ENCODE data around the gene DTWD2.
"Not testable (repeated sequence)": the region's sequence is repeated elsewhere in the genome, so short reads cannot be mapped to it uniquely, and the experiment has no call there.

DTWD2 gene

DNA sequence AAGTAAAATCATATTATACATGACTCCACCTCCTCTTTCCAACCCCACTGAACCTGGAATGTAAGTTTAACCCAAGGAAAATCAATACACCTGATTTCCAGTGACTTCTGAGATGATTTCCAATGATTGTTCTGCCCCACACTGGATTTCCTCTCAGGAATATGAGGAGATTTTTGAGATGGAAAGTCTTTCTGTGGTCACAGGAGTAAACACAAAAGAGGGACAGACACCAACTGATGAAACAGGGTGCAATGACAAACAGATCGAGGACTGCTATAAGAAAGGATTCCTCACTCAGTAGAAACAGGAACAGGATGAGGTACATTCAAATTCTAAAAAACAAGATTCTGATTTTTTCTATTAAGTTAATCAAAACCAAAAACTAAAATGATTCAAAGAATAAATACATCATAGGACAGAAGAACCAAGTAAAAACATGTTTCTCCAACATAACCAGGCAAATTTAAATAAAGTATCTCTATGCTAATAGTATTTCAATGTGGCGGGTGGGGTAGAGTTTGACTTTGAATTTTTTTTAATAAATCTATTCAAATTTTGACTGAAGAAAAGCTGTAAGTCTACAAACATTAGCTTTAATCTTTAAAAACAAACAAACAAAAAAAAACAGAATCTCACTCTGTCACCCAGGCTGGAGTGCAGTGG is 42.1 kb downstream of the DTWD2 start:
- no peak for DNase-seq

DNA sequence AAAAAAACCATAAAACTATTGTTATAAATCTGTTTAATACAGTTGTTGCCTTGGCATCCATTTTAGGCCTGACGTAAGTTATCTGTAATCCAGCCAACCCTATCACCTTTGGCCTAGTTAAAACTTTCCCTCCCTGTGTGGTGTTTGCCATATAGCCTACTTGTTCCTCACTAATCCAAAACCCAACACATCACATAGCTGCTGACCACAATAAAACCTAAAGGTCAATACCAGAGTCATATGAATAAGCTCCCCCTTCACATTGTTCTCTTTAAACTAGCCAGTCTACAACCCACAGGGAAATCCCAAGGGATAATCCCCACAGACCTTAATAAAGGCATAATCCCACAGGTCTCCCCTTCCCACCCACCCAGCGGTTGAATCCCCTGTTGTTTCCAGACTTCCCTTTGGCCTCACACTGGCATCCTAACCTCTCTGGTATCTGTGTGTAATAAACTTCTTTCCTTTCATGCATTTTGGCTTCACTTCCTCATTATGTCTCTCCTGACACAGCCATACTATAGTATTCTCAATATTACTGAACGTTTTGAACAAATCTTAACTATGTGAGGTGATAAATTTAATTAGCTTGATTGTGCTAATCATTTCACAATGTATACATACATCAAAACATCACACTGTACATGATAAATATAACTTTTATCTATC is 50.8 kb downstream of the DTWD2 start:
- no peak for DNase-seq

DNA sequence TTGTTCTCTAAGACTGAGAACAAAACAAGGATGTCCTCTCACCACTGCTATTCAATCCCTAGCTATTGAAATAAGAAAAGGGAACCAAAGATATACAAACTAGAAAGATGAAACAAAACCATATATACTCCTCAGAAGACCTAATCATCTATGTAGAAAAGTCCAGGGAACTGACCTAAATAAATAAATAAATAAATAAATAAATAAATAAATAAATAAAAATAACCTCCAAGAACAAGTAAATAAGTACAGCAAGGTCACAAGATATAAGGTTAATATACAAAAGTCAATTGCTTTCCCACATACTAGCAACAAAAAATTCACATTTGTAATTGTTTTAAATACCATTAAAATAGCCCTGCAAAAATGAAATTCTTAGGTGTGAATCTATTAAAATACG is 54.6 kb downstream of the DTWD2 start:
- no peak for DNase-seq

- no peak for DNase-seq
These were observed 56.8 kb downstream of the DTWD2 start for GRCh38 chr5:118931564-118931963.

DNA sequence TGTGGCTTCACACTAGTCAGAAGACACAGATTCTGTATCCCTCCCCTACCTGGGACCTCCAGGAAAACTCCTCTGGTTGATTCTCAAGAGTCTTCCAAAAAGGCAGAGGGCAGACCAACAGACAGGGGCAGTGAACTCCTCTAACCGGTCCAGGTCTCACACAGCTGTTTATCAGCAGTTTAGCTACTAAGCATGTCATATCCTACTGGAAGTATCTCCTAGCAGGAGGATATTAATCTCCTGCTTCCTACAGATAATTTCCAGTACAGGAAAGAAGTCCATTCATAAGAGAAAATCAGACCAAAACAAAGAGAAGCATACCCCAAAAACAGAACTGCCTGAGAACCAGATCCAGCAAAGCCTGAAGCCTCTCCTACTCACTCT is 64.3 kb downstream of the DTWD2 start:
- DNase-seq: no peak

- DNase-seq: no peak
These were observed 64.9 kb downstream of the DTWD2 start for GRCh38 chr5:118923295-118924005.

DNA sequence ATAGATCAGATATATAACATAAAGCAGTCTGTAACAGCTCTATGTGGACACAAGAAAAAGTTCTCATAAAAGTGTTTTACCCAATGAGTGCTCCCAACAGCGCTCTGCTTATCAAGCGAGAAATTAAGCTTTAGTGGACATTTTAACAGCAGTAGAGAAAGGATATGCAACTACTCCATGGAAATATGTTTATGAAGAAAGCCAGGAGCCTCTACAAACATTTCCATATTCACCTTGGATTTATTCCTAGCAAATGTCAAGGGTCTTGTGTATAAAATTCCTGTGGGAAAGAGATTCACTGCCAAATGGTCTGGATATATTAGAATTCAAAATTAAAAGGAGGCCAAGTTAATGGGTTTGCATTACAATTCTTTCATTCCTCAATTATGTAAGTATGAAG is 66.5 kb downstream of the DTWD2 start:
- DNase-seq: no peak

DNA sequence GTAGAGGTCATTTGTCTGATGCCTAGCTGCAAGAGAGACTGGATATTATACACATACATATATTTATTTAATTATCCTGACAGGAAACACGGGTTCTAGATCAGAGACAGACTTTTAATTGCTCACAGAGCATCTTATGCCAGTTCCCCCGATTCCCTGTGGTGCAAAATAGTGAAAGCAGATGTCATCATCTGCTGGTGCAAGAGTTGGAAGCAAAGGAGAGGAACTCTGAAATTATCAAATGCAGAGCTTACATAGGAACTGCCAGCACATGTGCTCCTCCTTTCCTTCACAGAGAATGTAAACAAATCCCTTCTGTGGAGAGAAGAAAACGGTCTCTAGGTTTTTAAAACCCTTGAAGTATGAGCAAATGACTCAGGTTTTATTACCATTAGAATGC is 69.3 kb downstream of the DTWD2 start:
- DNase-seq: no peak

DNA sequence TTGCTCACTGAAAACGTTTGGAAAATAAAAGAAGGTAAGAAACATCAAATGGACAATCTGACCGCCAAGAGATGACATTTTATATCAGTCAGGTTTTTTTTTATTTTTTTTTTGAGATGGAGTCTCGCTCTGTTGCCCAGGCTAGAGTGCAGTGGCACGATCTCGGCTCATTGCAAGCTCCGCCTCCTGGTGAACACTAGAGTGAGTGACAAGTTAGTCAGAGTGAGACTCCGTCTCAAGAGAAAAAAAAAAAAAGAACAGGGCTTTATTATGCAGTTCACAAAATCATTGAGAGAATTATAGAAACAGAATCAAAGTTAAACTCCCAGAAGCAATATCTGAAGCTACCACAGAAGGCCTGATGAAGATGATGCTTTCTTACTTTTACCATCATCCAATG is 70.1 kb downstream of the DTWD2 start:
- no peak for DNase-seq

DNA sequence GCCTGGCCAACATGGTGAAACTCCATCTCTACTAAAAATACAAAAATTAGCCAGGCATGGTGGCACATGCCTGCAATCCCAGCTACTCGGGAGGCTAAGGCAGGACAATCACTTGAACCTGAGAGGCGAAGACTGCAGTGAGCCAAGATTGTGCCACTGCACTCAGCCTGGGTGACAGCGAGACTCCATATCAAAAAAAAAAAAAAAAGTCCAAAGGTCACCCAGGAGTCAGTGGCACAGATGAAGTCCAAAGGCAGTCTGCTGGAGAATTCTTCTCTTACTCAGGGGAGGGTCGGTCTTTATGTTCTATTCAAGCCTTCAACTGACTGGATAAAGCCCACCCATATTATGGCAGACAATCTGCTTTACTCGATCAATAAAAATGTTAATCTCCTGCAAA is 80.8 kb downstream of the DTWD2 start:
- not testable (repeated sequence) for DNase-seq

DNA sequence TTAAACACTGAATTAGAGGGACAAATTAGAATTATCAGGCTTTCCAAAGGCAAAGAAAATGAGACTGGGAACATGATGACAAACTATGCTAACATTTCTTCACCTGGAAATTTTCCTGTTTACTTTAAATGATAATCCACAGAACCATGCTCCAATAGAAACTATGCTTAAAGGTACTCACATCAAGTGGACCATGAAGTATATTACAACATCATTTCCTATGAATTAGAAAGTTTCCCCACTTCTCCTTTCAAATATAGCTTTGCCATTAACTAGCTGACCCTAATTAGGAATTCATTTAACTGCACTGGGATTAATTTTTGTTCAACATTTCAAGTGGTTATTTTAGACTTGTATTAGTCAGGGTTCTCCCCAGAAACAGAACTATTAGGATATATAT is 81.4 kb downstream of the DTWD2 start:
- no peak for DNase-seq

- DNase-seq: no peak
These were observed 83.2 kb downstream of the DTWD2 start for GRCh38 chr5:118905196-118905595.

- DNase-seq: no peak
These were observed 85.5 kb downstream of the DTWD2 start for GRCh38 chr5:118902656-118903438.

DNA sequence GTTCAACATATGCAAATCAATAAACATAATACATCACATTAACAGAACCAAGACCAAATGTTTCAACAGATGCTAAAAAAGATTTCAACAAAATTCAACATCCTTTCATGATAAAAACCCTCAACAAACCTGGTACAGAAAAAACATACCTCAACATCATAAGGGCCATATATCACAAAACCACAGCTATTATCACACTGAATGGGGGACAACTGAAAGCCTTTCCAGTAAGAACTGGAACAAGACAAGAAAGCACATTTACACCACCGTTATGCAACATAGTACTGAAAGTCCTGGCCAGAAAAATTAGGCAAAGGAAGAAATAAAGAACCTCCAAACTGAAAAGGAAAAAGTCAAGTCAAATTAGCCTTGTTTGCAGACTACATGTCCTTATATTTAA is 93.6 kb downstream of the DTWD2 start:
- DNase-seq: no peak

DNA sequence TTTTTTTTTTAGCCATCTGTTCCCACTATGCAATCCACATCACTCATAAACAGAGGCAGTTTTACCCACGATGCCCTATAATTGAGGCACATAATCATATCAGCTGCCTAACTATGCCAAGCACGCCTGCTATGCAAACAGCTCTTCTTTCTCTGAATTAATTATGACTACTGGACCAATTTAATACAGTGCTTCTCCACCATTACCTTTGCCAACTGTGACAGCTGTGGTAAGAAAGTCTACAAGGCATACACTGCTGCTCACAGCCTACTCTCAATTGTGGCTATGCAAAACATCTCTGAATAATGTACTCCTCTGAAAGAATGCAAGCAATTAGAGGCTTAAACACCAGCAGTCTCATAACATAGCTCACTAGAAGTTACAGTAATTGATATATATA is 97.1 kb downstream of the DTWD2 start:
- DNase-seq: no peak

GRCh38 chr5:118889165-118889564 is 99.2 kb downstream of the DTWD2 start:
- no peak for DNase-seq

DNA sequence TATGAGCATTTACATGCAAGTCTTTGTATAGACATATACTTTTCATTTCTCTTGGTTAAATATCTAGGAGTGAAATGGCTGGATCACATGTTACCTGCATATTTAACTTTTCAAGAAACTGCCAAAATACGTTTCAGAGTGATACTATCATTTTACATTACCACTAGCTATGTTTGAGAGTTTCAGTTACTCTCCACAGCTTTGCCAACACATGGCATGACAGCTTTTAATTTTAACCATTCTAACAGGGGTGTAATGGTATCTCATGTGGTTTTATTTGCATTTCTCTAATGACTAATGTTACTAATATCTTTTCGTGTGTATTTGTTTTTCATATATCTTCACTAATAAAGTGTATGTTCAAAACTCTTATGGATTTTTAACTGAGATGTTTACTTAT is 99.8 kb downstream of the DTWD2 start:
- DNase-seq: no peak

GRCh38 chr5:118883362-118883761 is 105.0 kb downstream of the DTWD2 start:
- no peak for DNase-seq

DNA sequence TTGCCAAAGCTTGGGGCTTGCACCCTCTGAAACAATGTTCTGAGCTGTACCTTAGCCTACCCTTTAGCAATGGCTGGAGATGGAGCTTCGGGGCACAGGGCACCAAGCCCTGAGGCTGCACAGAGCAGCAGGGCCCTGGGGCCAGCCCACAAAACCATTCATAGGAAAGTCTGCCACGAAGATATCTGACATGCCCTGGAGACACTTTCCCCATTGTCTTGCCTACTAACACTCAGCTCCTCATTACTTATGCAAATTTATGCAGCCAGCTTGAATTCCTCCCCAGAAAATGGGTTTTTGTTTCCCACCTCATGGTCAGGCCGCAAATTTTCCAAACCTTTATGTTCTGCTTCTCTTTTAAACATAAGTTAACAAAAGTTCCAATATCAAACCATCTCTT is 105.7 kb downstream of the DTWD2 start:
- DNase-seq: no peak

DNA sequence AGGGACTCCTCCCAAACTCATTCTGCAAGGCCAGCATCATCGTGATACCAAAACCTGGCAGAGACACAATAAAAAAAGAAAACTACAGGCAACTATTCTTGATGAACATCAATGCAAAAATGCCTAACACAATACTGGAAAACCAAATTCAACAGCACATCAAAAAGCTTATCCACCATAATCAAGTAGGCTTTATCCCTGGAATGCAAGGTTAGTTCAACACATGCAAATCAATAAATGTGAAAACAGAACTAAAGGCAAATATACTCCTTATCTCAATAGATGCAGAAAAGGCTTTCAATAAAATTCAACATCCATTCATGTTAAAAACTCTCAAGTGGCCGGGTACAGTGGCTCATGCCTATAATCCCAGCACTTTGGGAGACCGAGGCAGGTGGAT is 111.5 kb downstream of the DTWD2 start:
- not testable (repeated sequence) for DNase-seq

DNA sequence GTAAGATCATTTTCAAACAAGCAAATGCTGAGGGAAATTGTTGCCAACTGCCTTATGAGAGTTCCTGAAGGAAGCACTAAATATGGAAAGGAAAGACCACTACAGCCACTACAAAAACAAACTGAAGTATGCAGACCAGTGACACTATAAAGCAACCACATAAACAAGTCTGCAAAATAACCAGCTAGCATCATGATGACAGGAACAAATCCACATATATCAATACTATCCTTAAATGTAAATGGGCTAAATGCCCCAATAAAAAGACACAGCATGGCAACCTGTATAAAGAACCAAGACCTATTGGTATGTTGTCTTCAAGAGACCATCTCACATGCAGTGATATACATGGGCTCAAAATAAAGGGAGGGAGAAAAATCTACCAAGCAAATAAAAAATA is 113.2 kb downstream of the DTWD2 start:
- no peak for DNase-seq

DNA sequence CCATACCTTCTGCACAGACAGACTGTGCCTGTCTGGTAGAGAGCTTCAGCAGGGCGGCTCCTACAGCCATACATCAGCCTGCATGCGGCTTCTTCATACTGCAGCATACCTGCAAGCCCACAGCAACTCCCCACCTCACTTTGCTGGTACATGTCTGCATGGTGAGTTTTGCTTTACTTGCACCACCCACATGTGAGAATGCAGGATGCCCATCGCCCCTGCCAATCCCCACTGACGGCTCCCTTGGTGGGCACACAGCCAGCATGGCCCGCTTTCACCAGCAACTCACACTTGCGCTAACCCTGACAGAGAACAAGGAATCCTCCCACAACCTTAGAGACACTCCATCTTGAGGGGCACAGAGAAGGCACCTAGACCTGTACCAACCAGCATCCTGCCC is 114.9 kb downstream of the DTWD2 start:
- DNase-seq: no peak

- DNase-seq: no peak
These were observed 125.0 kb downstream of the DTWD2 start for GRCh38 chr5:118863345-118863744.

DNA sequence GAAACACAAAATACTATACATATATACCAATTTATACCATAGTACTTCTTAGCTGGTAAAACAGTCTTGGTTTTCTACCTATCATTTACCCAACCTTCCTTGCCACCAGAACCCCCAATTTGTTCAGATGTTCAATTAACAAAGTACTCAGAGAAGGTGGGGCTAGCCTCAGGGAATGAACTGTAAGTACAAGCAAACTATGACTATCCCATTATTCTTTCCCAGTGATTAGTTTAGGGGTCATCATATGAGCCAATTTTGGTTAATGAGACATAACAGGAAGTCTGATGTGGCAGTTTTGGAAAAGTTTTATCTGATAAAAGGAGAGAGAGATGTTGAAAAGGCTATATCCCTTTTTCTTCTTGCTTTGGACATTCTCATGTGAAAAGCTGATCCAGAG is 125.8 kb downstream of the DTWD2 start:
- DNase-seq: no peak
